ENCODE measurements around the gene OOSP1. TPM values are rescaled to one million over a fixed set of nuclear protein-coding genes. Genes with fewer than 3 reads are reported as not detected.

The OOSP1 gene
- under 1 TPM in 1 of 3 donors, not detected in 2; 0.48 TPM for total RNA-seq
- total RNA-seq (2013): 0.16 TPM

- Histone ChIP-seq H3K4me1 (ENCODE audit: control insufficient read depth, insufficient read depth, low read length) (no peaks in the 10 kb centered on the region), H3K27ac (ENCODE audit: low read length) (no peak within 1 kb of the TSS), H3K4me3 (ENCODE audit: low read length) (no peak within 1 kb of the TSS), H3K36me3 (ENCODE audit: control insufficient read depth, insufficient read depth, low read length) (no peaks in the 10 kb centered on the region), H3K9me3 (ENCODE audit: control insufficient read depth, insufficient read depth, low read length) (no peaks in the 10 kb centered on the region), H3K27me3 (ENCODE audit: control insufficient read depth, insufficient read depth, low read length) (no peaks in the 10 kb centered on the region)
- DNase-seq (no peak), ATAC-seq (no peak)
- no peak within 1 kb of the TSS for H3K4me3 Mint-ChIP-seq
- H3K36me3 Mint-ChIP-seq: no peaks in the 10 kb centered on the region
- peaks cover 0 to 9% of the 10 kb centered on the region in 2 donors for H3K27me3 Mint-ChIP-seq (ENCODE audit: low read depth in 2 of 2)
- no peak within 1 kb of the TSS for H3K27ac Mint-ChIP-seq
- WGBS (ENCODE audit: insufficient coverage): 63% methylated on average over 1 of the region's 2 CpGs
- H3K4me1 Mint-ChIP-seq: peaks cover 0 to 4% of the 10 kb centered on the region in 2 donors
- no peak for TF ChIP-seq CTCF (IDR thresholded peaks at IDR 0.05)
- H3K9me3 Mint-ChIP-seq: peaks cover 2% of the 10 kb centered on the region in 2 donors
- intact Hi-C loops (cut with micrococcal nuclease): no loop called here
Measured at GRCh38 chr11:59938132-59938531, at the start of gene OOSP1. OOSP1 (plus strand) TSS chr11:59938432; CDS start chr11:59938455, 23 bp downstream.

- peaks cover 12 to 23% of the 10 kb centered on the region in 2 donors for H3K9me3 Mint-ChIP-seq
- H3K27ac ChIP-seq (ENCODE audit: low read length): no peak overlapping the region
- no peak overlapping the region for H3K4me3 ChIP-seq (ENCODE audit: low read length)
- DNase-seq (no peak), ATAC-seq (no peak)
- intact Hi-C loops (cut with micrococcal nuclease): no loop called here
- H3K4me1 Mint-ChIP-seq: no peaks in the 10 kb centered on the region
- H3K9me3 ChIP-seq (ENCODE audit: control insufficient read depth, insufficient read depth, low read length): peaks cover 6% of the 10 kb centered on the region
- H3K4me3 Mint-ChIP-seq: no peak overlapping the region
- no peak overlapping the region for H3K27ac Mint-ChIP-seq
- no peaks in the 10 kb centered on the region for H3K4me1 ChIP-seq (ENCODE audit: control insufficient read depth, insufficient read depth, low read length)
- peaks cover 11 to 17% of the 10 kb centered on the region in 2 donors for H3K27me3 Mint-ChIP-seq (ENCODE audit: low read depth in 2 of 2)
- WGBS (ENCODE audit: insufficient coverage): 51% methylated on average over 4 of the region's 4 CpGs
- no peak for TF ChIP-seq CTCF (IDR thresholded peaks at IDR 0.05)
- H3K27me3 ChIP-seq (ENCODE audit: control insufficient read depth, insufficient read depth, low read length): no peaks in the 10 kb centered on the region
- H3K36me3 Mint-ChIP-seq: peaks cover 33% of the 10 kb centered on the region
- H3K36me3 ChIP-seq (ENCODE audit: control insufficient read depth, insufficient read depth, low read length): no peaks in the 10 kb centered on the region
Measured at GRCh38 chr11:59891781-59892181, 46.5 kb upstream of the OOSP1 start.

GRCh38 chr11:59894616-59895015 is 43.6 kb upstream of the OOSP1 start:
- Mint-ChIP-seq H3K4me3 (no peak overlapping the region), H3K27me3 (ENCODE audit: low read depth in 2 of 2) (peaks cover 6 to 8% of the 10 kb centered on the region in 2 donors), H3K4me1 (no peaks in the 10 kb centered on the region), H3K27ac (no peak overlapping the region), H3K36me3 (peaks cover 16% of the 10 kb centered on the region), H3K9me3 (peaks cover 6 to 10% of the 10 kb centered on the region in 2 donors)
- WGBS (ENCODE audit: insufficient coverage): 92% methylated on average over 1 of the region's 1 CpG
- Histone ChIP-seq H3K4me3 (ENCODE audit: low read length) (no peak overlapping the region), H3K9me3 (ENCODE audit: control insufficient read depth, insufficient read depth, low read length) (peaks cover 6% of the 10 kb centered on the region), H3K27me3 (ENCODE audit: control insufficient read depth, insufficient read depth, low read length) (no peaks in the 10 kb centered on the region), H3K36me3 (ENCODE audit: control insufficient read depth, insufficient read depth, low read length) (no peaks in the 10 kb centered on the region), H3K27ac (ENCODE audit: low read length) (no peak overlapping the region), H3K4me1 (ENCODE audit: control insufficient read depth, insufficient read depth, low read length) (no peaks in the 10 kb centered on the region)
- DNase-seq (no peak), ATAC-seq (no peak)
- intact Hi-C loops (cut with micrococcal nuclease): no loop called here
- TF ChIP-seq CTCF (IDR thresholded peaks at IDR 0.05): no peak

GRCh38 chr11:59898046-59898445 is 40.2 kb upstream of the OOSP1 start:
- H3K36me3 ChIP-seq (ENCODE audit: control insufficient read depth, insufficient read depth, low read length): no peaks in the 10 kb centered on the region
- H3K4me3 ChIP-seq (ENCODE audit: low read length): no peak overlapping the region
- 97% methylated on average over 31 of the region's 31 CpGs for WGBS (ENCODE audit: insufficient coverage)
- DNase-seq: no peak
- no peaks in the 10 kb centered on the region for H3K4me1 ChIP-seq (ENCODE audit: control insufficient read depth, insufficient read depth, low read length)
- intact Hi-C loops (cut with micrococcal nuclease): no loop called here
- Mint-ChIP-seq H3K27me3 (ENCODE audit: low read depth in 2 of 2) (peaks cover 5 to 6% of the 10 kb centered on the region in 2 donors), H3K9me3 (peaks cover 0 to 2% of the 10 kb centered on the region in 2 donors), H3K4me1 (no peaks in the 10 kb centered on the region), H3K36me3 (no peaks in the 10 kb centered on the region), H3K27ac (no peak overlapping the region), H3K4me3 (no peak overlapping the region)
- no peaks in the 10 kb centered on the region for H3K9me3 ChIP-seq (ENCODE audit: control insufficient read depth, insufficient read depth, low read length)
- ATAC-seq: no peak
- no peaks in the 10 kb centered on the region for H3K27me3 ChIP-seq (ENCODE audit: control insufficient read depth, insufficient read depth, low read length)
- TF ChIP-seq CTCF (IDR thresholded peaks at IDR 0.05): no peak
- H3K27ac ChIP-seq (ENCODE audit: low read length): no peak overlapping the region

Data from natural killer cell (primary cell).